C4-2B (cell line): Measurements from ENCODE around the gene TENT5A.

ENCODE experiments used
- H3K27ac ChIP-seq: fragments of 450-650 bp; 2 replicates; pipeline ENCODE4 v1.5.1; 2017
- CTCF ChIP-seq: fragments of 450-650 bp; conservative IDR thresholded peaks from 2 replicates; pipeline ENCODE4 v1.5.1; 2017; ENCODE audit warnings: mild to moderate bottlenecking
- ZFX ChIP-seq: fragments of 450-650 bp; IDR thresholded peaks from 2 replicates; pipeline ENCODE4 v1.6.1; 2017

TENT5A gene

GRCh38 chr6:81763968-81764367 is 11.5 kb upstream of the TENT5A start:
- TF ChIP-seq CTCF (no peak), ZFX (no peak)
- H3K27ac ChIP-seq, result no peak overlapping the region

GRCh38 chr6:81763051-81763450 is 10.6 kb upstream of the TENT5A start:
- TF ChIP-seq CTCF (no peak), ZFX (no peak)
- H3K27ac ChIP-seq, result no peak overlapping the region

GRCh38 chr6:81762606-81763005 is 10.1 kb upstream of the TENT5A start:
- no peak for TF ChIP-seq ZFX
- TF ChIP-seq CTCF, result no peak
- H3K27ac ChIP-seq, result no peak overlapping the region

- no peak for TF ChIP-seq ZFX
- TF ChIP-seq CTCF, result no peak
- H3K27ac ChIP-seq, result no peak overlapping the region
Observed at GRCh38 chr6:81762132-81762531, 9.7 kb upstream of the TENT5A start.

- H3K27ac ChIP-seq, result no peak overlapping the region
- TF ChIP-seq CTCF (no peak), ZFX (no peak)
Observed at GRCh38 chr6:81761197-81761596, 8.7 kb upstream of the TENT5A start.

- TF ChIP-seq CTCF (no peak), ZFX (no peak)
Observed at GRCh38 chr6:81759782-81760181, 7.3 kb upstream of the TENT5A start.

GRCh38 chr6:81758221-81758620 is 5.7 kb upstream of the TENT5A start:
- TF ChIP-seq ZFX (no peak), CTCF (no peak)

More at GRCh38 chr6:81759782-81760181, 7.3 kb upstream of the TENT5A start:
- H3K27ac ChIP-seq, result no peak overlapping the region

More at GRCh38 chr6:81758221-81758620, 5.7 kb upstream of the TENT5A start:
- no peak overlapping the region for H3K27ac ChIP-seq
